Liver (tissue), 9 donors: ENCODE data around the gene EXOC4. TPM values are rescaled to one million over a fixed set of nuclear protein-coding genes. Genes with fewer than 3 reads are reported as not detected.

ENCODE experiments used
- DNase-seq: peaks from one replicate; pipeline ENCODE4 v3.0.0-alpha.2; 2017; ENCODE audit warnings: low spot score
- H3K27ac ChIP-seq, 2 donors: one replicate each; pipeline ENCODE4 v1.7.0; 2013; ENCODE audit warnings: inconsistent platforms in 2 of 2, low read length in 2 of 2, control low read depth in 1 of 2, low read depth in 1 of 2, mild to moderate bottlenecking in 1 of 2
- H3K27me3 ChIP-seq, 4 donors: one replicate each; pipeline versions ENCODE4 v1.6.1 to v1.7.0; 2013; ENCODE audit warnings: low read length in 3 of 4, inconsistent platforms in 1 of 4, mild to moderate bottlenecking in 1 of 4, moderate library complexity in 1 of 4; ENCODE audit not compliant: control insufficient read depth in 4 of 4, insufficient read depth in 4 of 4
- H3K36me3 ChIP-seq, 4 donors: one replicate each; pipeline versions ENCODE4 v1.6.1 to v1.7.0; 2013; ENCODE audit warnings: low read length in 3 of 4, mild to moderate bottlenecking in 3 of 4, low read depth in 1 of 4, moderate library complexity in 1 of 4; ENCODE audit not compliant: control insufficient read depth in 4 of 4, insufficient read depth in 3 of 4
- H3K4me1 ChIP-seq, 4 donors: one replicate each; pipeline versions ENCODE4 v1.6.1 to v1.7.0; 2013; ENCODE audit warnings: low read length in 3 of 4, mild to moderate bottlenecking in 3 of 4, moderate library complexity in 1 of 4; ENCODE audit not compliant: control insufficient read depth in 4 of 4, insufficient read depth in 4 of 4
- H3K4me3 ChIP-seq, 3 donors: one replicate each; pipeline versions ENCODE4 v1.6.1 to v1.7.0; 2013; ENCODE audit warnings: low read length in 3 of 3, control low read depth in 1 of 3, low read depth in 1 of 3, mild to moderate bottlenecking in 1 of 3
- H3K9ac ChIP-seq, 2 donors: one replicate each; pipeline ENCODE4 v1.7.0; 2013; ENCODE audit warnings: low read length in 2 of 2, mild to moderate bottlenecking in 2 of 2, moderate library complexity in 2 of 2, control low read depth in 1 of 2, low read depth in 1 of 2
- H3K9me3 ChIP-seq, 4 donors: one replicate each; pipeline versions ENCODE4 v1.6.1 to v1.7.0; 2013; ENCODE audit warnings: low read length in 3 of 4; ENCODE audit not compliant: control insufficient read depth in 4 of 4
- EGR1 ChIP-seq, 2 donors: IDR thresholded peaks; 2 replicates each; pipeline ENCODE4 v1.6.1; 2016 to 2018; ENCODE audit warnings: antibody characterized with exemption in 2 of 2, low read depth in 2 of 2
- GABPA ChIP-seq, 2 donors: IDR thresholded peaks in 1 of 2; conservative IDR thresholded peaks in 1 of 2; 2 replicates each; pipeline ENCODE4 v1.6.1; 2016; ENCODE audit warnings: antibody characterized with exemption in 2 of 2, mild to moderate bottlenecking in 1 of 2, moderate library complexity in 1 of 2
- HNF4A ChIP-seq, 2 donors: conservative IDR thresholded peaks; 2 replicates each; pipeline ENCODE4 v1.6.1; 2016; ENCODE audit warnings: antibody characterized with exemption in 2 of 2, mild to moderate bottlenecking in 2 of 2
- HNF4G ChIP-seq: IDR thresholded peaks from 2 replicates; pipeline ENCODE4 v1.6.1; 2016; ENCODE audit warnings: antibody characterized with exemption
- JUND ChIP-seq, 2 donors: IDR thresholded peaks; 2 replicates each; pipeline ENCODE4 v1.6.1; 2016; ENCODE audit warnings: antibody characterized with exemption in 2 of 2
- NR2F2 ChIP-seq: IDR thresholded peaks from 2 replicates; pipeline ENCODE4 v1.6.1; 2016; ENCODE audit warnings: antibody characterized with exemption
- SP1 ChIP-seq: IDR thresholded peaks from 2 replicates; pipeline ENCODE4 v1.6.1; 2018; ENCODE audit warnings: antibody characterized with exemption, mild to moderate bottlenecking
- TAF1 ChIP-seq: conservative IDR thresholded peaks from 2 replicates; pipeline ENCODE4 v1.6.1; 2016; ENCODE audit warnings: antibody characterized with exemption, mild to moderate bottlenecking
- WGBS: extraction: QIAGEN DNeasy Blood & Tissue Kit; methylation state at CpG from one replicate; pipeline ENCODE4 v1.1.7; 2013; 5-methylcytosine and 5-hydroxymethylcytosine counted together
- polyA plus RNA-seq, 2 donors: library from polyadenylated mRNA; stranded (reverse) in 1 of 2; unstranded in 1 of 2; fragments of 200-250 nt in 1 of 2; fragments of >200 nt in 1 of 2; fragmentation: Nextera tagmentation in 1 of 2; extraction: Ambion mirVana in 1 of 2; gene quantifications; one replicate each; pipeline versions ENCODE4 v1.2.1 to v1.2.3, GENCODE V29; 2013 to 2015
- total RNA-seq, 2 donors: library from RNA; depleted of rRNA; stranded (reverse); fragments of >200 nt; gene quantifications; one replicate each; pipeline ENCODE4 v1.2.3, GENCODE V29; 2014
- TF ChIP-seq, protein P1 (sequence below): IDR thresholded peaks from 2 replicates; pipeline ENCODE4 v1.6.1; 2016; ENCODE audit warnings: antibody characterized with exemption
- TF ChIP-seq, protein P2 (sequence below): IDR thresholded peaks from 2 replicates; pipeline ENCODE4 v1.6.1; 2016; ENCODE audit warnings: antibody characterized with exemption
- TF ChIP-seq, protein P3 (sequence below): fragments of 150-350 bp; IDR thresholded peaks from 2 replicates; pipeline ENCODE4 v1.5.1; 2017; ENCODE audit warnings: improper control_type of control experiment, low read depth, low read length; ENCODE audit not compliant: missing input control
- TF ChIP-seq, protein P4 (sequence below): IDR thresholded peaks from 2 replicates; pipeline ENCODE4 v1.6.1; 2016; ENCODE audit warnings: antibody characterized with exemption, mild to moderate bottlenecking
- donor health status: healthy.
- donor health status: healthy.
- donor health status: healthy.
- donor health status: healthy.
- donor health status: healthy.

The EXOC4 gene
- total and polyA plus RNA-seq, 4 donors, result 9.5 to 55.9 (median 23.6) TPM

DNA sequence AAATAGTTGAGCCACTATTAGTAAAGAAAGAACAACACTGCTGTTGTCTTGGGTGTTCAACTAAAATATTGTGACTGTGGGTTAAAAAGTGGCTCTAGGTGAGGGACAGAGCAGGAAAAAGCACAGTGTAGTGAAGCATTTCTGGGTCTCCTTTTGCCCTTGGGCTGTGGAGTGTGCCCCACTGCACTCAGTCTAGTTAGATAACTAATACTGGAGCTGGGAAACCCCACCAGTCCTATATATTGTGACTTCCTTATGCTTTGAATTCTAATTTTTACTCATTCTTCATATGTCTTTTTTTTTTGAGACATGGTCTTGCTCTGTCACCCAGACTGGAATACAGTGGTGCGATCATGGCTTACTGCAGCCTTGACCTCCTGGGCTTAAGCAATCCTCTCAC lies 195.1 kb downstream of the EXOC4 start:
- no peak overlapping the region for H3K9ac ChIP-seq
- no peaks in the 10 kb centered on the region for H3K4me1 ChIP-seq
- 98% methylated on average over 1 of the region's 1 CpG for WGBS
- TF ChIP-seq, protein P1, sequence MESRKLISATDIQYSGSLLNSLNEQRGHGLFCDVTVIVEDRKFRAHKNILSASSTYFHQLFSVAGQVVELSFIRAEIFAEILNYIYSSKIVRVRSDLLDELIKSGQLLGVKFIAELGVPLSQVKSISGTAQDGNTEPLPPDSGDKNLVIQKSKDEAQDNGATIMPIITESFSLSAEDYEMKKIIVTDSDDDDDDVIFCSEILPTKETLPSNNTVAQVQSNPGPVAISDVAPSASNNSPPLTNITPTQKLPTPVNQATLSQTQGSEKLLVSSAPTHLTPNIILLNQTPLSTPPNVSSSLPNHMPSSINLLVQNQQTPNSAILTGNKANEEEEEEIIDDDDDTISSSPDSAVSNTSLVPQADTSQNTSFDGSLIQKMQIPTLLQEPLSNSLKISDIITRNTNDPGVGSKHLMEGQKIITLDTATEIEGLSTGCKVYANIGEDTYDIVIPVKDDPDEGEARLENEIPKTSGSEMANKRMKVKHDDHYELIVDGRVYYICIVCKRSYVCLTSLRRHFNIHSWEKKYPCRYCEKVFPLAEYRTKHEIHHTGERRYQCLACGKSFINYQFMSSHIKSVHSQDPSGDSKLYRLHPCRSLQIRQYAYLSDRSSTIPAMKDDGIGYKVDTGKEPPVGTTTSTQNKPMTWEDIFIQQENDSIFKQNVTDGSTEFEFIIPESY, result no peak
- TF ChIP-seq, protein P2, sequence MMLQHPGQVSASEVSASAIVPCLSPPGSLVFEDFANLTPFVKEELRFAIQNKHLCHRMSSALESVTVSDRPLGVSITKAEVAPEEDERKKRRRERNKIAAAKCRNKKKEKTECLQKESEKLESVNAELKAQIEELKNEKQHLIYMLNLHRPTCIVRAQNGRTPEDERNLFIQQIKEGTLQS, result no peak
- no peak for TF ChIP-seq HNF4A (conservative IDR thresholded peaks at IDR 0.05)
- TF ChIP-seq, protein P3, sequence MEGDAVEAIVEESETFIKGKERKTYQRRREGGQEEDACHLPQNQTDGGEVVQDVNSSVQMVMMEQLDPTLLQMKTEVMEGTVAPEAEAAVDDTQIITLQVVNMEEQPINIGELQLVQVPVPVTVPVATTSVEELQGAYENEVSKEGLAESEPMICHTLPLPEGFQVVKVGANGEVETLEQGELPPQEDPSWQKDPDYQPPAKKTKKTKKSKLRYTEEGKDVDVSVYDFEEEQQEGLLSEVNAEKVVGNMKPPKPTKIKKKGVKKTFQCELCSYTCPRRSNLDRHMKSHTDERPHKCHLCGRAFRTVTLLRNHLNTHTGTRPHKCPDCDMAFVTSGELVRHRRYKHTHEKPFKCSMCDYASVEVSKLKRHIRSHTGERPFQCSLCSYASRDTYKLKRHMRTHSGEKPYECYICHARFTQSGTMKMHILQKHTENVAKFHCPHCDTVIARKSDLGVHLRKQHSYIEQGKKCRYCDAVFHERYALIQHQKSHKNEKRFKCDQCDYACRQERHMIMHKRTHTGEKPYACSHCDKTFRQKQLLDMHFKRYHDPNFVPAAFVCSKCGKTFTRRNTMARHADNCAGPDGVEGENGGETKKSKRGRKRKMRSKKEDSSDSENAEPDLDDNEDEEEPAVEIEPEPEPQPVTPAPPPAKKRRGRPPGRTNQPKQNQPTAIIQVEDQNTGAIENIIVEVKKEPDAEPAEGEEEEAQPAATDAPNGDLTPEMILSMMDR, result no peak
- no peak for TF ChIP-seq EGR1 (IDR thresholded peaks at IDR 0.05; ENCODE audit: low read depth in 2 of 2)
- TF ChIP-seq GABPA (IDR thresholded peaks at IDR 0.05 in 1 of 2, conservative IDR thresholded peaks at IDR 0.05 in 1 of 2), result no peak
- no peak for TF ChIP-seq HNF4G
- TF ChIP-seq, protein P4, sequence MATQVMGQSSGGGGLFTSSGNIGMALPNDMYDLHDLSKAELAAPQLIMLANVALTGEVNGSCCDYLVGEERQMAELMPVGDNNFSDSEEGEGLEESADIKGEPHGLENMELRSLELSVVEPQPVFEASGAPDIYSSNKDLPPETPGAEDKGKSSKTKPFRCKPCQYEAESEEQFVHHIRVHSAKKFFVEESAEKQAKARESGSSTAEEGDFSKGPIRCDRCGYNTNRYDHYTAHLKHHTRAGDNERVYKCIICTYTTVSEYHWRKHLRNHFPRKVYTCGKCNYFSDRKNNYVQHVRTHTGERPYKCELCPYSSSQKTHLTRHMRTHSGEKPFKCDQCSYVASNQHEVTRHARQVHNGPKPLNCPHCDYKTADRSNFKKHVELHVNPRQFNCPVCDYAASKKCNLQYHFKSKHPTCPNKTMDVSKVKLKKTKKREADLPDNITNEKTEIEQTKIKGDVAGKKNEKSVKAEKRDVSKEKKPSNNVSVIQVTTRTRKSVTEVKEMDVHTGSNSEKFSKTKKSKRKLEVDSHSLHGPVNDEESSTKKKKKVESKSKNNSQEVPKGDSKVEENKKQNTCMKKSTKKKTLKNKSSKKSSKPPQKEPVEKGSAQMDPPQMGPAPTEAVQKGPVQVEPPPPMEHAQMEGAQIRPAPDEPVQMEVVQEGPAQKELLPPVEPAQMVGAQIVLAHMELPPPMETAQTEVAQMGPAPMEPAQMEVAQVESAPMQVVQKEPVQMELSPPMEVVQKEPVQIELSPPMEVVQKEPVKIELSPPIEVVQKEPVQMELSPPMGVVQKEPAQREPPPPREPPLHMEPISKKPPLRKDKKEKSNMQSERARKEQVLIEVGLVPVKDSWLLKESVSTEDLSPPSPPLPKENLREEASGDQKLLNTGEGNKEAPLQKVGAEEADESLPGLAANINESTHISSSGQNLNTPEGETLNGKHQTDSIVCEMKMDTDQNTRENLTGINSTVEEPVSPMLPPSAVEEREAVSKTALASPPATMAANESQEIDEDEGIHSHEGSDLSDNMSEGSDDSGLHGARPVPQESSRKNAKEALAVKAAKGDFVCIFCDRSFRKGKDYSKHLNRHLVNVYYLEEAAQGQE, result no peak
- no peaks in the 10 kb centered on the region for H3K36me3 ChIP-seq
- no peaks in the 10 kb centered on the region for H3K9me3 ChIP-seq
- H3K27ac ChIP-seq, result no peak overlapping the region
- no peak overlapping the region for H3K4me3 ChIP-seq
- DNase-seq, result no peak
- no peaks in the 10 kb centered on the region for H3K27me3 ChIP-seq

DNA sequence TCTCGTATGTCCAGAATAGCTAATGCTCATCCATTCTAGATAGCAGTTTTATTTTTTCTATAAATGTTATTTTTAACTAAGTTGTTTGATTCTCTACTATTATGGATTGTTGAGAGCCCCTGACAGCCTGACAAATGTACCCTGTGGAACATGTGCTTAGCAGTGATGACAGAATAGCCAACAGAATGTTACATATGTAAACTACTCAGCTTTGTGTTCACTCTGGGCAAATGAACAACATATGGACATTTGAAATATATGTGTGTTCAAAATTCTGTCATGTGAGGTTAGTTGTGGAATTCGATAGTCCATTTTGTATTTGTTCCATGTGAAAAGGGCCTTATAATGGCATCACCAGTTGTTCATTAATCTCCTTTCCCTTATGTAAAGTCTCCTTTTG lies 199.7 kb downstream of the EXOC4 start:
- Histone ChIP-seq H3K27ac (no peak overlapping the region), H3K4me1 (no peaks in the 10 kb centered on the region), H3K27me3 (no peaks in the 10 kb centered on the region), H3K4me3 (no peak overlapping the region), H3K36me3 (no peaks in the 10 kb centered on the region), H3K9ac (no peak overlapping the region), H3K9me3 (no peaks in the 10 kb centered on the region)
- 97% methylated on average over 2 of the region's 2 CpGs for WGBS
- no peak for DNase-seq
- TF ChIP-seq SP1, result no peak
- TF ChIP-seq, protein P1, result no peak
- no peak for TF ChIP-seq NR2F2
- TF ChIP-seq, protein P2, result no peak
- TF ChIP-seq TAF1, result no peak
- no peak for TF ChIP-seq JUND (IDR thresholded peaks at IDR 0.05)
- TF ChIP-seq, protein P3, result no peak
- TF ChIP-seq HNF4G, result no peak
